H9 (cell line): ENCODE results near the gene KIF18B. TPM values are rescaled to one million over a fixed set of nuclear protein-coding genes. Genes with fewer than 3 reads are reported as not detected.

Experiments used
- DNase-seq: peaks from one replicate; pipeline ENCODE4 v3.0.0-alpha.2; 2017
- H2AFZ ChIP-seq: one replicate; pipeline ENCODE4 v1.6.1; 2013; ENCODE audit warnings: mild to moderate bottlenecking, low read length, control low read depth, moderate library complexity
- H2AK5ac ChIP-seq: 2 replicates; pipeline ENCODE4 v1.6.1; 2013; ENCODE audit warnings: low read length, control low read depth, mixed read lengths; ENCODE audit not compliant: insufficient read length
- H2BK120ac ChIP-seq: one replicate; pipeline ENCODE4 v1.6.1; 2013; ENCODE audit warnings: low read depth, mild to moderate bottlenecking, low read length, control low read depth, inconsistent platforms; ENCODE audit not compliant: poor library complexity, severe bottlenecking
- H2BK12ac ChIP-seq: 2 replicates; pipeline ENCODE4 v1.6.1; 2013; ENCODE audit warnings: low read length, control low read depth, mixed read lengths, low read depth; ENCODE audit not compliant: insufficient read length
- H2BK15ac ChIP-seq: 2 replicates; pipeline ENCODE4 v1.6.1; 2013; ENCODE audit warnings: low read depth, low read length, control low read depth
- H2BK20ac ChIP-seq: one replicate; pipeline ENCODE4 v1.6.1; 2013; ENCODE audit warnings: low read depth, mild to moderate bottlenecking, low read length, control low read depth, inconsistent platforms; ENCODE audit not compliant: poor library complexity, severe bottlenecking
- H2BK5ac ChIP-seq: 2 replicates; pipeline ENCODE4 v1.6.1; 2013; ENCODE audit warnings: low read length, control low read depth, mixed read lengths; ENCODE audit not compliant: insufficient read length
- H3K14ac ChIP-seq: 2 replicates; pipeline ENCODE4 v1.6.1; 2013; ENCODE audit warnings: low read length, control low read depth; ENCODE audit not compliant: insufficient read depth
- H3K18ac ChIP-seq: 2 replicates; pipeline ENCODE4 v1.6.1; 2013; ENCODE audit warnings: low read depth, mild to moderate bottlenecking, mixed read lengths, low read length, control low read depth; ENCODE audit not compliant: insufficient read length
- H3K23ac ChIP-seq: 2 replicates; pipeline ENCODE4 v1.6.1; 2013; ENCODE audit warnings: low read length, control low read depth, mixed read lengths, low read depth; ENCODE audit not compliant: insufficient read length
- H3K23me2 ChIP-seq: 2 replicates; pipeline ENCODE4 v1.6.1; 2013; ENCODE audit warnings: low read depth, mild to moderate bottlenecking, mixed read lengths, low read length, control low read depth; ENCODE audit not compliant: insufficient read length, poor library complexity, severe bottlenecking
- H3K27ac ChIP-seq: 2 replicates; pipeline ENCODE4 v1.5.1; 2013; ENCODE audit warnings: low read length, control low read depth, mixed read lengths, low read depth; ENCODE audit not compliant: insufficient read length
- H3K27me3 ChIP-seq: 2 replicates; pipeline ENCODE4 v1.6.1; 2013; ENCODE audit warnings: low read length, control low read depth, inconsistent platforms; ENCODE audit not compliant: insufficient read depth
- H3K4ac ChIP-seq: 2 replicates; pipeline ENCODE4 v1.6.1; 2013; ENCODE audit warnings: low read depth, mild to moderate bottlenecking, control low read depth, inconsistent platforms, low read length, moderate library complexity
- H3K4me1 ChIP-seq: 2 replicates; pipeline ENCODE4 v1.6.1; 2013; ENCODE audit warnings: low read length, control low read depth, inconsistent platforms; ENCODE audit not compliant: insufficient read depth
- H3K4me2 ChIP-seq: 2 replicates; pipeline ENCODE4 v1.6.1; 2013; ENCODE audit warnings: low read length, control low read depth, mixed read lengths; ENCODE audit not compliant: insufficient read length, insufficient read depth
- H3K56ac ChIP-seq: 2 replicates; pipeline ENCODE4 v1.6.1; 2013; ENCODE audit warnings: low read depth, mild to moderate bottlenecking, mixed read lengths, low read length, control low read depth; ENCODE audit not compliant: insufficient read length
- H3K79me1 ChIP-seq: 2 replicates; pipeline ENCODE4 v1.6.1; 2013; ENCODE audit warnings: low read depth, mild to moderate bottlenecking, moderate library complexity, low read length, control low read depth, inconsistent platforms; ENCODE audit not compliant: insufficient read depth, poor library complexity, severe bottlenecking
- H3K79me2 ChIP-seq: 2 replicates; pipeline ENCODE4 v1.6.1; 2013; ENCODE audit warnings: low read length, control low read depth, inconsistent platforms; ENCODE audit not compliant: insufficient read depth
- H3K9ac ChIP-seq: 2 replicates; pipeline ENCODE4 v1.6.1; 2013; ENCODE audit warnings: low read length, control low read depth, mixed read lengths; ENCODE audit not compliant: insufficient read length; ENCODE audit errors: extremely low read depth
- H3K9me3 ChIP-seq: one replicate; pipeline ENCODE4 v1.6.1; 2013; ENCODE audit warnings: low read depth, low read length, inconsistent platforms; ENCODE audit not compliant: control insufficient read depth
- H3T11ph ChIP-seq: one replicate; pipeline ENCODE4 v1.6.1; 2013; ENCODE audit warnings: mild to moderate bottlenecking, low read length, control low read depth, inconsistent platforms
- H4K20me1 ChIP-seq: one replicate; pipeline ENCODE4 v1.6.1; 2013; ENCODE audit not compliant: control insufficient read depth, insufficient read length, insufficient read depth
- H4K5ac ChIP-seq: 2 replicates; pipeline ENCODE4 v1.6.1; 2013; ENCODE audit warnings: low read depth, mild to moderate bottlenecking, mixed read lengths, low read length, control low read depth; ENCODE audit not compliant: insufficient read length
- H4K8ac ChIP-seq: replicated peaks from 2 replicates; pipeline ENCODE4 v1.6.1; 2013; ENCODE audit warnings: low read length, control low read depth, mixed read lengths, low read depth; ENCODE audit not compliant: insufficient read length
- H4K91ac ChIP-seq: 2 replicates; pipeline ENCODE4 v1.6.1; 2013; ENCODE audit warnings: low read depth, mild to moderate bottlenecking, moderate library complexity, mixed read lengths, low read length, control low read depth; ENCODE audit not compliant: insufficient read length
- H3K27ac Mint-ChIP-seq, 3 experiments: 2 replicates in 2 of 3; 3 replicates in 1 of 3; pipeline ENCODE4 v1.8.0; 2020 to 2021; ENCODE audit warnings: mixed read lengths in 3 of 3, mild to moderate bottlenecking in 1 of 3, moderate library complexity in 1 of 3
- H3K27me3 Mint-ChIP-seq: 2 replicates; pipeline ENCODE4 v1.8.0; 2021; ENCODE audit warnings: low read depth, mild to moderate bottlenecking, moderate library complexity, mixed read lengths
- H3K36me3 Mint-ChIP-seq, 3 experiments: 2 replicates in 2 of 3; 3 replicates in 1 of 3; pipeline ENCODE4 v1.8.0; 2020 to 2021; ENCODE audit warnings: low read depth in 3 of 3, mixed read lengths in 3 of 3; ENCODE audit not compliant: insufficient read depth in 1 of 3
- H3K4me1 Mint-ChIP-seq, 2 experiments: 2 replicates each; pipeline ENCODE4 v1.8.0; 2020; ENCODE audit warnings: mixed read lengths in 2 of 2
- H3K4me3 Mint-ChIP-seq, 2 experiments: 2 replicates in 1 of 2; 3 replicates in 1 of 2; pipeline ENCODE4 v1.8.0; 2020 to 2021; ENCODE audit warnings: mild to moderate bottlenecking in 2 of 2, mixed read lengths in 2 of 2, moderate library complexity in 1 of 2
- H3K9me3 Mint-ChIP-seq, 2 experiments: 2 replicates in 1 of 2; 3 replicates in 1 of 2; pipeline ENCODE4 v1.8.0; 2020; ENCODE audit warnings: mild to moderate bottlenecking in 2 of 2, mixed read lengths in 2 of 2, moderate library complexity in 1 of 2
- WGBS: extraction: QIAGEN DNeasy Blood & Tissue Kit; methylation state at CpG from one replicate; pipeline ENCODE4 v1.1.7; 2013; ENCODE audit warnings: missing lambda C conversion rate, low lambda C conversion rate, mixed read lengths; ENCODE audit not compliant: insufficient read length; ENCODE audit errors: extremely low coverage; 5-methylcytosine and 5-hydroxymethylcytosine counted together
- total RNA-seq: library from RNA; stranded (reverse); gene quantifications from 2 replicates; pipeline ENCODE4 v1.2.1, GENCODE V29; 2021
- TF ChIP-seq, protein P1 (sequence below): fragments of 200-600 bp; sonication (generic); conservative IDR thresholded peaks from 3 replicates; pipeline ENCODE4 v1.8.0; 2021; ENCODE audit warnings: antibody characterized with exemption, mild to moderate bottlenecking

KIF18B gene
- total RNA-seq, 1 experiment from 2014 or later: 51.8 TPM

DNA sequence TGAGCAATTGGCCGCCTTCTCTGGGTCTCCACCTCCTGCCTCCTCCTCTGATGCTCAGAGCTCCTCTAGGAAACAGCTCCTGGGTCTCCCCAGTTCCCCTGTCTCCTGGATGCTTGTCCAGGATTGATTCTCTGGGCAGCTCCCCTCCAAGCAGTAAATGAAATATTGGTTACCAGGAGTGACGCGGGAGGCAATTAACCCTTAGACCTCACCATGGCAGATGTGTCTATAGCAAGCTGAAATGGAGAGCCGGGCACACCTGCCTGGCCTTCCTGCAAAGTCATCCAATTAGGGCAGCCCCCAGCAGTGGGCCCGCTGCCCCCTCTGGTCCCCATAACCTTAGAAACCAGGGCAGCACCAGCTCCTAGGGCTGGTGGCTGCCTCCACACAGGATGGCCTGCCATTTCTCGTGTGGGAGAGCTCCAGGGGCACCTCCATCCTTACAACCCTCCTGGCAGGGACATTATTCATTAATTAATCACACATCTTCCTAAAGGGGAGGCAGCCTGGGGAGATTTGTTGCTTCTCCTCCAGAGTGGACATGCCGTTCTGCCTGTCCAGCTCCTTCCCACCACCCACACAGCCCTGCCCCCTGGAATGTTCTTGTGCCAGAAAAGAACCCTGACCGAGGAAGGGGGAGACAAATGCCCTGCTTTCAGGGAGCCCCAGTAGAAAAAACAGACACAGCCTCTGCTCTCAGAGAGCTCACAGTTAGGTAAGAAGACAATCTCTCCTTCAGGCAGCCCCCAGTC, 8.3 kb upstream of the KIF18B start:
- no CpG with 5 or more reads among the region's 8 CpGs for whole genome bisulfite sequencing
- H2AFZ ChIP-seq: no peak overlapping the region

More for the DNA sequence above, 8.3 kb upstream of the KIF18B start:
- no peak overlapping the region; a peak in 1 of 7 replicates for H3K27ac Mint-ChIP-seq
- Histone ChIP-seq H3K14ac (no peak overlapping the region), H3K23ac (no peak overlapping the region), H3K23me2 (no peaks in the 10 kb centered on the region), H2BK12ac (no peak overlapping the region), H3K79me1 (no peaks in the 10 kb centered on the region), H3K9me3 (no peaks in the 10 kb centered on the region), H3T11ph (no peak overlapping the region), H3K27me3 (no peaks in the 10 kb centered on the region), H3K79me2 (no peaks in the 10 kb centered on the region), H2AK5ac (no peak overlapping the region), H4K20me1 (no peaks in the 10 kb centered on the region), H2BK120ac (no peak overlapping the region), H3K4me2 (no peak overlapping the region), H2BK5ac (no peak overlapping the region), H3K4ac (no peak overlapping the region), H3K18ac (no peak overlapping the region), H3K56ac (no peak overlapping the region), H3K9ac (no peak overlapping the region), H3K4me1 (no peaks in the 10 kb centered on the region; the same call in 1 of the 2 replicates), H2BK15ac (no peak overlapping the region; the same call in 1 of the 2 replicates), H4K5ac (no peak overlapping the region), H4K8ac (no peak overlapping the region), H4K91ac (no peak overlapping the region), H2BK20ac (no peak overlapping the region), H3K27ac (no peak overlapping the region)
- no peaks in the 10 kb centered on the region for H3K9me3 Mint-ChIP-seq
- no peaks in the 10 kb centered on the region for H3K36me3 Mint-ChIP-seq
- TF ChIP-seq, protein P1, sequence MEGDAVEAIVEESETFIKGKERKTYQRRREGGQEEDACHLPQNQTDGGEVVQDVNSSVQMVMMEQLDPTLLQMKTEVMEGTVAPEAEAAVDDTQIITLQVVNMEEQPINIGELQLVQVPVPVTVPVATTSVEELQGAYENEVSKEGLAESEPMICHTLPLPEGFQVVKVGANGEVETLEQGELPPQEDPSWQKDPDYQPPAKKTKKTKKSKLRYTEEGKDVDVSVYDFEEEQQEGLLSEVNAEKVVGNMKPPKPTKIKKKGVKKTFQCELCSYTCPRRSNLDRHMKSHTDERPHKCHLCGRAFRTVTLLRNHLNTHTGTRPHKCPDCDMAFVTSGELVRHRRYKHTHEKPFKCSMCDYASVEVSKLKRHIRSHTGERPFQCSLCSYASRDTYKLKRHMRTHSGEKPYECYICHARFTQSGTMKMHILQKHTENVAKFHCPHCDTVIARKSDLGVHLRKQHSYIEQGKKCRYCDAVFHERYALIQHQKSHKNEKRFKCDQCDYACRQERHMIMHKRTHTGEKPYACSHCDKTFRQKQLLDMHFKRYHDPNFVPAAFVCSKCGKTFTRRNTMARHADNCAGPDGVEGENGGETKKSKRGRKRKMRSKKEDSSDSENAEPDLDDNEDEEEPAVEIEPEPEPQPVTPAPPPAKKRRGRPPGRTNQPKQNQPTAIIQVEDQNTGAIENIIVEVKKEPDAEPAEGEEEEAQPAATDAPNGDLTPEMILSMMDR: no peak
- 0 out of 5 replicates have a peak overlapping the region, but pooled peaks of 1 of the 2 experiments have one; percentile 17 for H3K4me3 Mint-ChIP-seq
- no peak for DNase-seq
- H3K4me1 Mint-ChIP-seq: peaks cover 5 to 15% of the 10 kb centered on the region in 2 experiments
- H3K27me3 Mint-ChIP-seq: peaks cover 8% of the 10 kb centered on the region; the same call in 1 of the 2 replicates
